ENCODE results near the gene RBFOX1. TPM values are rescaled to one million over a fixed set of nuclear protein-coding genes. Genes with fewer than 3 reads are reported as not detected.

RBFOX1 gene
- polyA plus RNA-seq, 1 of the 3 experiments (the other 2 are of a cell fraction) = not detected

DNA sequence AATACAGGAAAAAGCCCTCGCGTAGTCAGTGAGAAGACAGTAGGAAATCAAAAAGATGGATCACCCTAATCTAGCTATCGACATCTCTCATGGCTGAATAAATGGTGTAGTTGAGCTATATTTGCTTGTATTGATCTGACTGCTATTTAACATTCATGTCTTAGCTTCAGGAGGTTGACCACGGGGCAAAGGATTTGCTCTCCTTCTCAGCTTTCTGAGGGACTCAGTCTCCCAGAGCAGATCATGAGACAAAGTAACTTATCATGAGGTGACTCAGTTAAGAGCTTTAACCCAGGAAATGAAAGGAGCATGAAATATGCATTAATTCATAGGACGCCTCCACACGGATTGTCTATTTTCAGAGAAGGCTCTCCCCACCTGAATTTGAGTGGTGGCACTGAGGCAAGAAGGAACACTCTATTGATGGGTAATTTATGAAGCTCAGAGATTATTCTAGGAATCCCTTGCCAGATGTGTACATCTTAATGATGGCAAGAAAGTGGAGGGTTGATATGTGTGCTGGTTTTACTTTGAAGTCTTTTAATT lies 608 bp downstream of the RBFOX1 start:
- Histone ChIP-seq H3K27ac (ENCODE audit: low read depth in 2 of 2, low read length in 1 of 2) (no peak overlapping the region), H3K4me2 (no peak overlapping the region), H3K9ac (no peak overlapping the region), H4K20me1 (ENCODE audit: insufficient read depth) (no peaks in the 10 kb centered on the region), H3K79me2 (ENCODE audit: insufficient read depth) (no peaks in the 10 kb centered on the region), H3K9me3 (no peaks in the 10 kb centered on the region), H3K4me3 (ENCODE audit: low read depth in 2 of 2, low read length in 1 of 2) (no peak overlapping the region), H2AFZ (ENCODE audit: low read depth) (no peak overlapping the region), H3K36me3 (replicated peaks in 1 of 2; ENCODE audit: control insufficient read depth in 1 of 2, insufficient read depth in 2 of 2, low read length in 1 of 2) (no peaks in the 10 kb centered on the region), H3K9me2 (no peaks in the 10 kb centered on the region), H3K27me3 (ENCODE audit: insufficient read depth) (no peaks in the 10 kb centered on the region), H3F3A (replicated peaks; ENCODE audit: insufficient read depth) (no peaks in the 10 kb centered on the region), H3K4me1 (ENCODE audit: control insufficient read depth in 1 of 2, insufficient read depth in 2 of 2, low read depth in 1 of 2, low read length in 1 of 2) (no peaks in the 10 kb centered on the region; a peak in 1 of 4 replicates)
- TF ChIP-seq, protein P1, sequence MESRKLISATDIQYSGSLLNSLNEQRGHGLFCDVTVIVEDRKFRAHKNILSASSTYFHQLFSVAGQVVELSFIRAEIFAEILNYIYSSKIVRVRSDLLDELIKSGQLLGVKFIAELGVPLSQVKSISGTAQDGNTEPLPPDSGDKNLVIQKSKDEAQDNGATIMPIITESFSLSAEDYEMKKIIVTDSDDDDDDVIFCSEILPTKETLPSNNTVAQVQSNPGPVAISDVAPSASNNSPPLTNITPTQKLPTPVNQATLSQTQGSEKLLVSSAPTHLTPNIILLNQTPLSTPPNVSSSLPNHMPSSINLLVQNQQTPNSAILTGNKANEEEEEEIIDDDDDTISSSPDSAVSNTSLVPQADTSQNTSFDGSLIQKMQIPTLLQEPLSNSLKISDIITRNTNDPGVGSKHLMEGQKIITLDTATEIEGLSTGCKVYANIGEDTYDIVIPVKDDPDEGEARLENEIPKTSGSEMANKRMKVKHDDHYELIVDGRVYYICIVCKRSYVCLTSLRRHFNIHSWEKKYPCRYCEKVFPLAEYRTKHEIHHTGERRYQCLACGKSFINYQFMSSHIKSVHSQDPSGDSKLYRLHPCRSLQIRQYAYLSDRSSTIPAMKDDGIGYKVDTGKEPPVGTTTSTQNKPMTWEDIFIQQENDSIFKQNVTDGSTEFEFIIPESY (IDR thresholded peaks at IDR 0.05; ENCODE audit: borderline replicate concordance, low read depth) = no peak
- TF ChIP-seq RCOR1 (IDR thresholded peaks at IDR 0.05; ENCODE audit: low read length) = no peak
- TF ChIP-seq, protein P2, sequence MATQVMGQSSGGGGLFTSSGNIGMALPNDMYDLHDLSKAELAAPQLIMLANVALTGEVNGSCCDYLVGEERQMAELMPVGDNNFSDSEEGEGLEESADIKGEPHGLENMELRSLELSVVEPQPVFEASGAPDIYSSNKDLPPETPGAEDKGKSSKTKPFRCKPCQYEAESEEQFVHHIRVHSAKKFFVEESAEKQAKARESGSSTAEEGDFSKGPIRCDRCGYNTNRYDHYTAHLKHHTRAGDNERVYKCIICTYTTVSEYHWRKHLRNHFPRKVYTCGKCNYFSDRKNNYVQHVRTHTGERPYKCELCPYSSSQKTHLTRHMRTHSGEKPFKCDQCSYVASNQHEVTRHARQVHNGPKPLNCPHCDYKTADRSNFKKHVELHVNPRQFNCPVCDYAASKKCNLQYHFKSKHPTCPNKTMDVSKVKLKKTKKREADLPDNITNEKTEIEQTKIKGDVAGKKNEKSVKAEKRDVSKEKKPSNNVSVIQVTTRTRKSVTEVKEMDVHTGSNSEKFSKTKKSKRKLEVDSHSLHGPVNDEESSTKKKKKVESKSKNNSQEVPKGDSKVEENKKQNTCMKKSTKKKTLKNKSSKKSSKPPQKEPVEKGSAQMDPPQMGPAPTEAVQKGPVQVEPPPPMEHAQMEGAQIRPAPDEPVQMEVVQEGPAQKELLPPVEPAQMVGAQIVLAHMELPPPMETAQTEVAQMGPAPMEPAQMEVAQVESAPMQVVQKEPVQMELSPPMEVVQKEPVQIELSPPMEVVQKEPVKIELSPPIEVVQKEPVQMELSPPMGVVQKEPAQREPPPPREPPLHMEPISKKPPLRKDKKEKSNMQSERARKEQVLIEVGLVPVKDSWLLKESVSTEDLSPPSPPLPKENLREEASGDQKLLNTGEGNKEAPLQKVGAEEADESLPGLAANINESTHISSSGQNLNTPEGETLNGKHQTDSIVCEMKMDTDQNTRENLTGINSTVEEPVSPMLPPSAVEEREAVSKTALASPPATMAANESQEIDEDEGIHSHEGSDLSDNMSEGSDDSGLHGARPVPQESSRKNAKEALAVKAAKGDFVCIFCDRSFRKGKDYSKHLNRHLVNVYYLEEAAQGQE (IDR thresholded peaks at IDR 0.05; ENCODE audit: low read depth, low read length) = no peak
- ChIA-PET CTCF (interaction anchor here (3.1 kb wide), 1 partner anchor 20 kb away, joined by 20 read pairs; no protein-coding TSS in a partner anchor), POLR2A (no interaction called here)
- 27% methylated on average over 6 of the region's 6 CpGs for WGBS (ENCODE audit: low lambda C conversion rate)
- no peak for DNase-seq

DNA sequence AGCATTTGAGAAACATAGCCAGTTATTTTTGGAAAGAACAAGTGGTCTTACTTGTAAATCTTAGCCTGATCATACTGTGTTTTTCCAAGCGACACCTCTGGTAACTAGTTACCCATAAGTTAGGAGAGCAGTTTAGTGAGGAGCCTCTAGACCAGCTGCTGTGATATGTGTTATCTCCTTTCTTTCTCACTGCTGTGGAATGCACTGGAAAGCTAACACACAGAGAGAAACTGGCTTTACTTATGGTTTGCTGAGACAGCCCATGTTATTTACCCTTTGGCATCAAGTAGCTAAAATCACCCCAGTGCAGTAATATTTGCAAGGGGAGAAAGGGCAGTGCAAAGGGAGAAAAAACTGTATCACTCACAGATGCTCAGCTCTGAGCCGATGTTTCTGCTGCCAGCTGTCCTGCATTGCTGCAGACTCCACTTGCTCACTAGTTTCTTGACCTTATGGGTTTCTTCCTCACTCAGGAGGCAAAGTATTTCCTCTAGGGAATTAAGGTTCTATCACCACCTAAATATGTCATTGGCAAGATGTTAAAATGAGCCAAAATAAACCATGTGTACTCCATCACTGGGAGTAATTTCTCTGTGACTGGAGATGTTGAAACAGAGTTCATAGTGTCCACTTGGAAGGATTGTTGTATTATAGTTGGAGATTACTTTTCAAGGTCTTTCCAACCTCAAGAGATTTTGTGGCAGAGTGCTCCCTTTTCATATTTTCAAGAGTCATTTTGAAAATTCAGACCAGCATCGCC lies 2.3 kb downstream of the RBFOX1 start:
- Histone ChIP-seq H3K9me2 (no peaks in the 10 kb centered on the region), H3K4me2 (no peak overlapping the region), H2AFZ (ENCODE audit: low read depth) (no peak overlapping the region), H3K27ac (ENCODE audit: low read depth in 2 of 2, low read length in 1 of 2) (no peak overlapping the region), H3K4me3 (ENCODE audit: low read depth in 2 of 2, low read length in 1 of 2) (no peak overlapping the region), H3K79me2 (ENCODE audit: insufficient read depth) (no peaks in the 10 kb centered on the region), H3K9me3 (no peaks in the 10 kb centered on the region), H3K4me1 (ENCODE audit: control insufficient read depth in 1 of 2, insufficient read depth in 2 of 2, low read depth in 1 of 2, low read length in 1 of 2) (no peaks in the 10 kb centered on the region; a peak in 1 of 4 replicates), H3K9ac (no peak overlapping the region), H3F3A (replicated peaks; ENCODE audit: insufficient read depth) (no peaks in the 10 kb centered on the region), H4K20me1 (ENCODE audit: insufficient read depth) (no peaks in the 10 kb centered on the region), H3K27me3 (ENCODE audit: insufficient read depth) (no peaks in the 10 kb centered on the region), H3K36me3 (replicated peaks in 1 of 2; ENCODE audit: control insufficient read depth in 1 of 2, insufficient read depth in 2 of 2, low read length in 1 of 2) (no peaks in the 10 kb centered on the region)
- TF ChIP-seq FOXM1 (IDR thresholded peaks at IDR 0.05; ENCODE audit: low read depth) (no peak), TCF12 (IDR thresholded peaks at IDR 0.05) (no peak), SMC3 (IDR thresholded peaks at IDR 0.05; ENCODE audit: low read depth, low read length) (no peak)
- CTCF ChIA-PET = interaction anchor here (1.1 kb wide), 1 partner anchor 20 kb away, joined by 4 read pairs; no protein-coding TSS in a partner anchor
- POLR2A ChIA-PET = no interaction called here
- 17% methylated on average over 3 of the region's 3 CpGs for WGBS (ENCODE audit: low lambda C conversion rate)
- DNase-seq = no peak

Measured in SK-N-SH (cell line).